HCT116 (cell line): ENCODE results near the gene PXK. TPM values are rescaled to one million over a fixed set of nuclear protein-coding genes. Genes with fewer than 3 reads are reported as not detected.

Source experiments
- ATAC-seq: fragments of 200-7000 bp; cut with Tn5 transposase; 2 replicates; pipeline ENCODE4 v1.9.1; 2020; ENCODE audit warnings: mild to moderate bottlenecking, moderate library complexity
- BruUV-seq: library from RNA; stranded (reverse); fragments of 400-500 nt; replicated peaks from 2 replicates; lab custom pipeline; 2021; lab: Mats Ljungman, UMichigan
- CTCF ChIA-PET: fragments of 300-600 bp; sonication (Branson Sonifier 250); formaldehyde crosslinking; loops from one replicate; lab custom pipeline; 2021; ENCODE audit warnings: antibody characterized with exemption; lab: Charles Lee
- POLR2A ChIA-PET: fragments of 300-600, 350-600 bp; sonication (Branson Sonifier 250); formaldehyde crosslinking; loops from one replicate; lab custom pipeline; 2021; ENCODE audit warnings: antibody characterized with exemption; lab: Charles Lee
- RAD21 ChIA-PET, 2 experiments: fragments of 300-600 bp; sonication (Branson Sonifier 250); formaldehyde crosslinking; loops; one replicate each; lab custom pipeline; 2023; ENCODE audit warnings: low total read pairs in 2 of 2; ENCODE audit not compliant: uncharacterized antibody in 2 of 2, unreplicated experiment in 2 of 2, low non-redundant PET in 1 of 2; lab: Charles Lee
- DNase-seq: peaks from one replicate; pipeline ENCODE4 v3.0.0-alpha.2; 2010; ENCODE audit warnings: low read depth, low spot score
- H2AFZ ChIP-seq: fragments of 200-600 bp; shearing (Covaris generic), sonication (generic); 2 replicates; pipeline ENCODE4 v1.6.1; 2017; ENCODE audit warnings: low read depth, mixed run types, mixed read lengths, antibody characterized with exemption, low read length; ENCODE audit not compliant: poor library complexity, severe bottlenecking
- H3K27ac ChIP-seq: 2 replicates; pipeline ENCODE4 v1.5.1; 2012; ENCODE audit warnings: low read depth, low read length
- H3K27me3 ChIP-seq: fragments of 200-600 bp; sonication (generic); 2 replicates; pipeline ENCODE4 v1.6.1; 2016; ENCODE audit warnings: mixed run types, low read length, mixed read lengths; ENCODE audit not compliant: insufficient read depth
- H3K36me3 ChIP-seq, 2 experiments: fragments of 200-500 bp in 1 of 2; fragments of 200-600 bp in 1 of 2; sonication (Bioruptor generic) in 1 of 2; sonication (generic) in 1 of 2; 2 replicates each; pipeline versions ENCODE4 v1.5.1 to v1.6.1; 2014 to 2016; ENCODE audit warnings: low read length in 2 of 2, inconsistent platforms in 1 of 2, mixed read lengths in 1 of 2, mixed run types in 1 of 2; ENCODE audit not compliant: insufficient read depth in 2 of 2, control insufficient read depth in 1 of 2
- H3K4me1 ChIP-seq, 2 experiments: fragments of 200-600 bp in 1 of 2; sonication (generic) in 1 of 2; 2 replicates each; pipeline versions ENCODE4 v1.5.1 to v1.6.1; 2012 to 2017; ENCODE audit warnings: low read length in 2 of 2, inconsistent platforms in 1 of 2, mild to moderate bottlenecking in 1 of 2, mixed read lengths in 1 of 2, mixed run types in 1 of 2, moderate library complexity in 1 of 2; ENCODE audit not compliant: insufficient read depth in 2 of 2, control insufficient read depth in 1 of 2
- H3K4me2 ChIP-seq: fragments of 200-600 bp; sonication (generic); 2 replicates; pipeline ENCODE4 v1.6.1; 2017; ENCODE audit warnings: mixed run types, low read length, mixed read lengths
- H3K4me3 ChIP-seq, 2 experiments: fragments of 200-600 bp in 1 of 2; sonication (generic) in 1 of 2; replicated peaks in 1 of 2; 2 replicates each; pipeline ENCODE4 v1.5.1; 2011 to 2016; ENCODE audit warnings: low read length in 2 of 2, control low read depth in 1 of 2, low read depth in 1 of 2, mild to moderate bottlenecking in 1 of 2, mixed read lengths in 1 of 2, mixed run types in 1 of 2
- H3K79me2 ChIP-seq: fragments of 200-600 bp; sonication (generic); 2 replicates; pipeline ENCODE4 v1.6.1; 2017; ENCODE audit warnings: mild to moderate bottlenecking, mixed run types, low read length, moderate library complexity, mixed read lengths; ENCODE audit not compliant: insufficient read depth
- H3K9ac ChIP-seq: fragments of 200-600 bp; sonication (generic); 2 replicates; pipeline ENCODE4 v1.6.1; 2016; ENCODE audit warnings: low read length, mixed read lengths
- H3K9me2 ChIP-seq: fragments of 200-600 bp; sonication (generic), shearing (Covaris generic); 2 replicates; pipeline ENCODE4 v1.6.1; 2017; ENCODE audit warnings: mixed run types, mild to moderate bottlenecking, moderate library complexity; ENCODE audit not compliant: insufficient read depth
- H3K9me3 ChIP-seq, 2 experiments: fragments of 200-500 bp in 1 of 2; fragments of 200-600 bp in 1 of 2; sonication (Bioruptor generic) in 1 of 2; sonication (generic) in 1 of 2; 2 replicates each; pipeline ENCODE4 v1.6.1; 2014 to 2017; ENCODE audit warnings: low read length in 2 of 2, mixed read lengths in 2 of 2, inconsistent platforms in 1 of 2, low read depth in 1 of 2, mild to moderate bottlenecking in 1 of 2, mixed run types in 1 of 2, moderate library complexity in 1 of 2; ENCODE audit not compliant: control insufficient read depth in 1 of 2, insufficient read depth in 1 of 2
- H4K20me1 ChIP-seq: fragments of 200-600 bp; sonication (generic), shearing (Covaris generic); 2 replicates; pipeline ENCODE4 v1.6.1; 2017; ENCODE audit warnings: mixed run types, mild to moderate bottlenecking, moderate library complexity; ENCODE audit not compliant: insufficient read depth
- CEBPB ChIP-seq: IDR thresholded peaks from 2 replicates; pipeline ENCODE4 v1.6.1; 2012; ENCODE audit warnings: low read depth
- FOSL1 ChIP-seq: IDR thresholded peaks from 2 replicates; pipeline ENCODE4 v1.6.1; 2012; ENCODE audit warnings: low read depth
- REST ChIP-seq: IDR thresholded peaks from 2 replicates; pipeline ENCODE4 v1.6.1; 2012; ENCODE audit warnings: low read depth
- SRF ChIP-seq: IDR thresholded peaks from 2 replicates; pipeline ENCODE4 v1.6.1; 2012; ENCODE audit warnings: low read depth
- ZBTB33 ChIP-seq: IDR thresholded peaks from 2 replicates; pipeline ENCODE4 v1.6.1; 2011; ENCODE audit warnings: mild to moderate bottlenecking, low read length, moderate library complexity; ENCODE audit not compliant: insufficient replicate concordance; ENCODE audit errors: extremely low read depth
- intact Hi-C: fragments of 100-400 bp; cut with micrococcal nuclease; formaldehyde crosslinking; loops from 2 replicates; pipeline ENCODE4 v1.10.0; 2022
- total RNA-seq: library from RNA; stranded (reverse); gene quantifications from one replicate; pipeline ENCODE4 v1.2.1, GENCODE V29; 2021; ENCODE audit not compliant: unreplicated experiment

PXK gene
- total RNA-seq, 1 experiment from 2014 or later = 10.2 TPM

GRCh38 chr3:58452176-58452575, 119.5 kb downstream of the PXK start (continued):
- no peak for TF ChIP-seq ZBTB33
- TF ChIP-seq SRF = no peak
- TF ChIP-seq REST = no peak
- TF ChIP-seq FOSL1 = no peak
- TF ChIP-seq, all 23 proteins: peak for 0

GRCh38 chr3:58459160-58459559, 126.5 kb downstream of the PXK start:
- CTCF ChIA-PET = no interaction called here
- no peaks in the 10 kb centered on the region for H3K79me2 ChIP-seq
- no peak for TF ChIP-seq CEBPB
- no peak for DNase-seq
- RAD21 ChIA-PET = no interaction called here
- intact Hi-C loops = no loop called here
- H3K4me1 ChIP-seq = peaks cover 0 to 11% of the 10 kb centered on the region in 2 experiments; a peak in 3 of 4 replicates
- H3K4me2 ChIP-seq = no peak overlapping the region
- H3K27ac ChIP-seq = no peak overlapping the region
- ATAC-seq = no peak
- H3K4me3 ChIP-seq = no peak overlapping the region
- no peaks in the 10 kb centered on the region; a peak in 1 of 4 replicates for H3K9me3 ChIP-seq
- H4K20me1 ChIP-seq = no peaks in the 10 kb centered on the region
- no peak overlapping the region for H3K9ac ChIP-seq
- BruUV-seq = no TSS peak
- H2AFZ ChIP-seq = no peak overlapping the region
- POLR2A ChIA-PET = no interaction called here
- H3K9me2 ChIP-seq = no peaks in the 10 kb centered on the region
- H3K27me3 ChIP-seq = no peaks in the 10 kb centered on the region
- no peaks in the 10 kb centered on the region for H3K36me3 ChIP-seq
